ENCODE measurements around the gene SVEP1.

The SVEP1 gene

GRCh38 chr9:110455860-110456259, 123.7 kb downstream of the SVEP1 start:
- TF ChIP-seq CTCF (IDR thresholded peaks at IDR 0.05; ENCODE audit: low read length, missing control alignments): no peak

GRCh38 chr9:110452227-110452801, 127.2 kb downstream of the SVEP1 start:
- H3K4me3 ChIP-seq (replicated peaks; ENCODE audit: low read depth, low read length): no peak overlapping the region
- TF ChIP-seq CTCF (IDR thresholded peaks at IDR 0.05; ENCODE audit: low read length, missing control alignments): peak; percentile 46
- DNase-seq (ENCODE audit: low read depth): peak; percentile 51

More at GRCh38 chr9:110455860-110456259, 123.7 kb downstream of the SVEP1 start:
- H3K4me3 ChIP-seq (replicated peaks; ENCODE audit: low read depth, low read length): no peak overlapping the region
- DNase-seq (ENCODE audit: low read depth): no peak

- H3K4me3 ChIP-seq (replicated peaks; ENCODE audit: low read depth, low read length): no peak overlapping the region
- no peak for TF ChIP-seq CTCF (IDR thresholded peaks at IDR 0.05; ENCODE audit: low read length, missing control alignments)
- DNase-seq (ENCODE audit: low read depth): no peak
Observed at GRCh38 chr9:110451726-110452125, 127.8 kb downstream of the SVEP1 start.

GRCh38 chr9:110447476-110447875, 132.1 kb downstream of the SVEP1 start:
- no peak for TF ChIP-seq CTCF (IDR thresholded peaks at IDR 0.05; ENCODE audit: low read length, missing control alignments)
- H3K4me3 ChIP-seq (replicated peaks; ENCODE audit: low read depth, low read length): no peak overlapping the region
- no peak for DNase-seq (ENCODE audit: low read depth)

GRCh38 chr9:110446171-110446570, 133.4 kb downstream of the SVEP1 start:
- H3K4me3 ChIP-seq (replicated peaks; ENCODE audit: low read depth, low read length): no peak overlapping the region
- DNase-seq (ENCODE audit: low read depth): no peak
- no peak for TF ChIP-seq CTCF (IDR thresholded peaks at IDR 0.05; ENCODE audit: low read length, missing control alignments)

GRCh38 chr9:110444911-110445310, 134.6 kb downstream of the SVEP1 start:
- H3K4me3 ChIP-seq (replicated peaks; ENCODE audit: low read depth, low read length): no peak overlapping the region
- no peak for TF ChIP-seq CTCF (IDR thresholded peaks at IDR 0.05; ENCODE audit: low read length, missing control alignments)
- DNase-seq (ENCODE audit: low read depth): peak; percentile 49

- DNase-seq (ENCODE audit: low read depth): peak; percentile 84
- TF ChIP-seq CTCF (IDR thresholded peaks at IDR 0.05; ENCODE audit: low read length, missing control alignments): no peak
- H3K4me3 ChIP-seq (replicated peaks; ENCODE audit: low read depth, low read length): no peak overlapping the region
Observed at GRCh38 chr9:110443866-110444220, 135.7 kb downstream of the SVEP1 start.
